ENCODE results near the gene FCHSD2.
"Not testable (repeated sequence)": the region's sequence is repeated elsewhere in the genome, so short reads cannot be mapped to it uniquely, and the experiment has no call there.

Gene FCHSD2

GRCh38 chr11:72912253-72912652 lies 229.9 kb downstream of the FCHSD2 start:
- Histone ChIP-seq H3K27ac (no peak overlapping the region), H3K9ac (no peak overlapping the region), H3K4me3 (ENCODE audit: low read depth, low read length) (no peak overlapping the region), H3K9me3 (ENCODE audit: control insufficient read depth, low read length) (no peaks in the 10 kb centered on the region), H3K4me2 (ENCODE audit: low read length) (no peak overlapping the region), H3K4me1 (no peaks in the 10 kb centered on the region), H3K79me2 (no peaks in the 10 kb centered on the region), H2AFZ (no peak overlapping the region), H3K27me3 (ENCODE audit: control insufficient read depth, insufficient read depth, low read length) (no peaks in the 10 kb centered on the region), H3K36me3 (ENCODE audit: control insufficient read depth, insufficient read depth, low read length) (no peaks in the 10 kb centered on the region)
- no peak for TF ChIP-seq CTCF (IDR thresholded peaks at IDR 0.05)

GRCh38 chr11:72909558-72910388 lies 232.3 kb downstream of the FCHSD2 start:
- H3K27me3 ChIP-seq (ENCODE audit: control insufficient read depth, insufficient read depth, low read length); H3K4me3 ChIP-seq (ENCODE audit: low read depth, low read length); H3K36me3 ChIP-seq (ENCODE audit: control insufficient read depth, insufficient read depth, low read length); H3K79me2 ChIP-seq; H2AFZ ChIP-seq; H3K4me2 ChIP-seq (ENCODE audit: low read length); H3K9ac ChIP-seq; H3K27ac ChIP-seq; H3K4me1 ChIP-seq; H3K9me3 ChIP-seq (ENCODE audit: control insufficient read depth, low read length): not testable (repeated sequence)

GRCh38 chr11:72908032-72908676 lies 234.0 kb downstream of the FCHSD2 start:
- no peak overlapping the region for H3K27ac ChIP-seq
- H3K9me3 ChIP-seq (ENCODE audit: control insufficient read depth, low read length) = no peaks in the 10 kb centered on the region
- no peak overlapping the region for H3K4me2 ChIP-seq (ENCODE audit: low read length)
- no peak for TF ChIP-seq CTCF (IDR thresholded peaks at IDR 0.05)
- no peak overlapping the region for H3K4me3 ChIP-seq (ENCODE audit: low read depth, low read length)
- H3K27me3 ChIP-seq (ENCODE audit: control insufficient read depth, insufficient read depth, low read length) = no peaks in the 10 kb centered on the region
- H3K9ac ChIP-seq = no peak overlapping the region
- no peaks in the 10 kb centered on the region for H3K79me2 ChIP-seq
- H2AFZ ChIP-seq = no peak overlapping the region
- H3K36me3 ChIP-seq (ENCODE audit: control insufficient read depth, insufficient read depth, low read length) = no peaks in the 10 kb centered on the region
- H3K4me1 ChIP-seq = no peaks in the 10 kb centered on the region

GRCh38 chr11:72904016-72904415 lies 238.1 kb downstream of the FCHSD2 start:
- H3K4me2 ChIP-seq (ENCODE audit: low read length) = no peak overlapping the region
- H2AFZ ChIP-seq = no peak overlapping the region
- no peaks in the 10 kb centered on the region for H3K4me1 ChIP-seq
- H3K4me3 ChIP-seq (ENCODE audit: low read depth, low read length) = no peak overlapping the region
- H3K36me3 ChIP-seq (ENCODE audit: control insufficient read depth, insufficient read depth, low read length) = no peaks in the 10 kb centered on the region
- no peaks in the 10 kb centered on the region for H3K9me3 ChIP-seq (ENCODE audit: control insufficient read depth, low read length)
- H3K27ac ChIP-seq = no peak overlapping the region
- no peak overlapping the region for H3K9ac ChIP-seq
- no peak for TF ChIP-seq CTCF (IDR thresholded peaks at IDR 0.05)
- H3K27me3 ChIP-seq (ENCODE audit: control insufficient read depth, insufficient read depth, low read length) = no peaks in the 10 kb centered on the region
- H3K79me2 ChIP-seq = no peaks in the 10 kb centered on the region

- H3K27ac ChIP-seq = no peak overlapping the region
- no peaks in the 10 kb centered on the region for H3K9me3 ChIP-seq (ENCODE audit: control insufficient read depth, low read length)
- no peak overlapping the region for H3K4me3 ChIP-seq (ENCODE audit: low read depth, low read length)
- H3K36me3 ChIP-seq (ENCODE audit: control insufficient read depth, insufficient read depth, low read length) = no peaks in the 10 kb centered on the region
- TF ChIP-seq CTCF (IDR thresholded peaks at IDR 0.05) = no peak
- H3K27me3 ChIP-seq (ENCODE audit: control insufficient read depth, insufficient read depth, low read length) = no peaks in the 10 kb centered on the region
- H3K79me2 ChIP-seq = no peaks in the 10 kb centered on the region
- H3K4me2 ChIP-seq (ENCODE audit: low read length) = no peak overlapping the region
- no peak overlapping the region for H2AFZ ChIP-seq
- no peak overlapping the region for H3K9ac ChIP-seq
- no peaks in the 10 kb centered on the region for H3K4me1 ChIP-seq
Observed at GRCh38 chr11:72901374-72901773, 240.7 kb downstream of the FCHSD2 start.
